K562 (cell line): Measurements from ENCODE around the gene SH3BGRL2. TPM values are rescaled to one million over a fixed set of nuclear protein-coding genes. Genes with fewer than 3 reads are reported as not detected.
A peak's percentile ranks its signal among the peaks of the same experiment; 100 is the strongest.

Experiments
- ATAC-seq: fragments of 200-7000 bp; cut with Tn5 transposase; 3 replicates; pipeline ENCODE4 v1.9.1; 2020; ENCODE audit warnings: moderate library complexity
- BruUV-seq: library from RNA; stranded (reverse); fragments of 400-500 nt; replicated peaks from 2 replicates; lab custom pipeline; 2021; lab: Mats Ljungman, UMichigan
- CTCF ChIA-PET: fragments of 300-600 bp; formaldehyde crosslinking; extraction: SDS; loops from one replicate; lab custom pipeline; 2021; ENCODE audit warnings: low intra/inter-chr PET ratio; lab: Yijun Ruan, JAX
- POLR2A ChIA-PET: fragments of 300-600, 350-650 bp; sonication (Branson Sonifier 250); formaldehyde crosslinking; extraction: SDS; loops from one replicate; lab custom pipeline; 2021; ENCODE audit warnings: antibody characterized with exemption, inconsistent platforms; lab: Yijun Ruan, JAX
- DNase-seq, 4 experiments: peaks; one replicate each; pipeline versions ENCODE4 v3.0.0 to v3.0.0-alpha.2; 2011 to 2018; ENCODE audit warnings: low spot score in 3 of 4, mixed read lengths in 3 of 4; ENCODE audit errors: extremely low read depth in 1 of 4
- FAIRE-seq: peaks from 2 replicates; lab custom pipeline; 2011; peaks lifted over from hg19 to GRCh38; lab: Jason Lieb, UNC
- H2AFZ ChIP-seq: 2 replicates; pipeline ENCODE4 v1.6.0; 2011; ENCODE audit warnings: low read depth, low read length, control low read depth, inconsistent platforms
- H3K27ac ChIP-seq: fragments of 200-600 bp; 3 replicates; pipeline ENCODE4 v1.8.0; 2011; ENCODE audit warnings: low read depth, mild to moderate bottlenecking, control low read depth, inconsistent platforms, low read length, moderate library complexity, mixed read lengths; ENCODE audit errors: extremely low read depth
- H3K27me3 ChIP-seq, 2 experiments: fragments of 300-600 bp in 1 of 2; 2 replicates in 1 of 2; 3 replicates in 1 of 2; pipeline versions ENCODE4 v1.6.0 to v1.8.0; 2011; ENCODE audit warnings: inconsistent platforms in 2 of 2, low read length in 2 of 2, mild to moderate bottlenecking in 1 of 2, mixed read lengths in 1 of 2, moderate library complexity in 1 of 2; ENCODE audit not compliant: control insufficient read depth in 2 of 2, insufficient read depth in 2 of 2
- H3K36me3 ChIP-seq: fragments of 300-600 bp; 3 replicates; pipeline ENCODE4 v1.8.0; 2011; ENCODE audit warnings: mild to moderate bottlenecking, low read length, inconsistent platforms; ENCODE audit not compliant: control insufficient read depth, insufficient read depth
- H3K4me1 ChIP-seq, 2 experiments: fragments of 200-600 bp in 1 of 2; replicated peaks in 1 of 2; 2 replicates in 1 of 2; 3 replicates in 1 of 2; pipeline versions ENCODE4 v1.5.1 to v1.8.0; 2011; ENCODE audit warnings: inconsistent platforms in 2 of 2, low read length in 2 of 2, mild to moderate bottlenecking in 1 of 2, mixed read lengths in 1 of 2, moderate library complexity in 1 of 2; ENCODE audit not compliant: control insufficient read depth in 2 of 2, insufficient read depth in 2 of 2
- H3K4me2 ChIP-seq: 2 replicates; pipeline ENCODE4 v1.6.1; 2011; ENCODE audit warnings: low read length, control low read depth, inconsistent platforms, mixed read lengths; ENCODE audit not compliant: insufficient read depth
- H3K4me3 ChIP-seq: fragments of 200-600 bp; sonication (generic), shearing (Covaris generic); 2 replicates; pipeline ENCODE4 v1.5.1; 2016; ENCODE audit warnings: control low read depth, inconsistent platforms
- H3K79me2 ChIP-seq: fragments of 200-600 bp; 3 replicates; pipeline ENCODE4 v1.8.0; 2011; ENCODE audit warnings: low read length, inconsistent platforms; ENCODE audit not compliant: control insufficient read depth, insufficient read depth
- H3K9ac ChIP-seq, 2 experiments: 2 replicates each; pipeline versions ENCODE4 v1.6.0 to v1.6.1; 2011; ENCODE audit warnings: low read depth in 2 of 2, low read length in 2 of 2, control low read depth in 1 of 2, inconsistent platforms in 1 of 2, mild to moderate bottlenecking in 1 of 2, mixed read lengths in 1 of 2; ENCODE audit not compliant: insufficient read depth in 1 of 2
- H3K9me1 ChIP-seq: one replicate; pipeline ENCODE4 v1.6.0; 2011; ENCODE audit warnings: inconsistent platforms, mild to moderate bottlenecking, low read length, moderate library complexity; ENCODE audit not compliant: control insufficient read depth, insufficient read depth
- H3K9me3 ChIP-seq: replicated peaks from 2 replicates; pipeline ENCODE4 v1.5.1; 2011; ENCODE audit warnings: low read depth, low read length, inconsistent platforms; ENCODE audit not compliant: control insufficient read depth, insufficient read depth
- H4K20me1 ChIP-seq: replicated peaks from 2 replicates; pipeline ENCODE4 v1.6.1; 2011; ENCODE audit warnings: low read length, inconsistent platforms, mixed read lengths; ENCODE audit not compliant: control insufficient read depth, insufficient read depth
- C11orf30 ChIP-seq: fragments of 450-650 bp; IDR thresholded peaks from 2 replicates; pipeline ENCODE4 v1.6.1; 2016; ENCODE audit warnings: low read depth, mild to moderate bottlenecking
- CREB1 ChIP-seq, 2 experiments: sonication (generic) in 1 of 2; formaldehyde crosslinking in 1 of 2; IDR thresholded peaks; 2 replicates each; pipeline versions ENCODE4 v1.6.1 to v1.8.0; 2012 to 2022; ENCODE audit warnings: inconsistent platforms in 1 of 2, mild to moderate bottlenecking in 1 of 2, missing genetic modification reagents in 1 of 2, moderate library complexity in 1 of 2
- CREB5 ChIP-seq: fragments of 250-450 bp; sonication (Bioruptor Pico); IDR thresholded peaks from 2 replicates; pipeline ENCODE4 v1.5.0; 2020; ENCODE audit warnings: mild to moderate bottlenecking
- EGR1 ChIP-seq: fragments of 450-650 bp; conservative IDR thresholded peaks from 2 replicates; pipeline ENCODE4 v1.6.1; 2017; ENCODE audit warnings: mild to moderate bottlenecking
- HMGXB4 ChIP-seq: sonication (generic); formaldehyde crosslinking; IDR thresholded peaks from 2 replicates; pipeline ENCODE4 v1.8.1; 2023; ENCODE audit warnings: mild to moderate bottlenecking, missing genetic modification reagents
- MAX ChIP-seq: sonication (generic); formaldehyde crosslinking; IDR thresholded peaks from 2 replicates; pipeline ENCODE4 v1.9.0; 2022; ENCODE audit warnings: mild to moderate bottlenecking, missing genetic modification reagents
- PPARD ChIP-seq: fragments of 250-450 bp; sonication (Bioruptor Pico); IDR thresholded peaks from 2 replicates; pipeline ENCODE4 v1.8.0; 2022; ENCODE audit warnings: inconsistent platforms, mild to moderate bottlenecking, moderate library complexity
- ZBTB12 ChIP-seq: fragments of 250-450 bp; sonication (Bioruptor Pico); IDR thresholded peaks from 2 replicates; pipeline ENCODE4 v1.4.0; 2020
- ZNF121 ChIP-seq: sonication (generic); formaldehyde crosslinking; conservative IDR thresholded peaks from 2 replicates; pipeline ENCODE4 v1.8.0; 2022; ENCODE audit warnings: missing genetic modification reagents
- ZNF592 ChIP-seq: fragments of 450-650 bp; IDR thresholded peaks from 2 replicates; pipeline ENCODE4 v1.6.1; 2017; ENCODE audit warnings: antibody characterized with exemption, mild to moderate bottlenecking
- ZNF766 ChIP-seq: fragments of 200-800 bp; sonication (Bioruptor generic); conservative IDR thresholded peaks from 2 replicates; pipeline ENCODE4 v1.6.1; 2016; ENCODE audit warnings: missing genetic modification characterization, missing compliant biosample characterization
- WGBS: fragments of 100-300 bp; shearing (Covaris generic); methylation state at CpG from one replicate; pipeline ENCODE4 v1.1.6; 2016; ENCODE audit warnings: low coverage, mixed read lengths; ENCODE audit not compliant: insufficient coverage; ENCODE audit errors: missing lambda C conversion rate; 5-methylcytosine and 5-hydroxymethylcytosine counted together
- in situ Hi-C: fragments of 300-500 bp; cut with MboI; formaldehyde crosslinking; loops from 4 replicates; pipeline ENCODE4 v1.15.0; 2018; ENCODE audit warnings: inconsistent platforms, mixed read lengths
- intact Hi-C: fragments of 100-400 bp; cut with micrococcal nuclease; formaldehyde crosslinking; loops from 2 replicates; pipeline ENCODE4 v1.14.2; 2022
- polyA plus RNA-seq, 8 experiments: library from polyadenylated mRNA; depleted of rRNA in 4 of 8; stranded (reverse) in 5 of 8; unstranded in 3 of 8; fragments of >200 nt; fragmentation: Nextera tagmentation in 2 of 8; fragmentation: Illumina TruSeq in 1 of 8; extraction: Ambion mirVana in 2 of 8; extraction: Trizol in 1 of 8; gene quantifications; 2 replicates each; pipeline versions ENCODE4 v1.2.1 to v1.2.3, GENCODE V29; 2011 to 2014; ENCODE audit warnings: inconsistent platforms in 1 of 8, missing spikeins in 1 of 8
- total RNA-seq, 7 experiments: library from RNA; depleted of rRNA in 6 of 7; stranded (reverse); fragments of >200 nt in 6 of 7; fragmentation: Illumina TruSeq in 2 of 7; extraction: Trizol in 2 of 7; gene quantifications; 2 replicates each; pipeline versions ENCODE4 v1.2.1 to v1.2.3, GENCODE V29; 2011 to 2021; ENCODE audit warnings: low replicate concordance in 1 of 7

Gene SH3BGRL2
- total and polyA plus RNA-seq, 9 of the 15 experiments (the other 6 are each of a cell fraction or from before 2014, with no cell fraction given) = 4.4 to 12.1 (median 7.3) TPM

- POLR2A ChIA-PET = interaction anchor here (1.0 kb wide), 1 partner anchor 16 kb away, joined by 5 read pairs; the partner anchor contains the start of gene SH3BGRL2
- peak overlapping the region; percentile 63 for H3K4me2 ChIP-seq
- DNase-seq = peak in 2 of 4 experiments; percentile 49 to 74
- TF ChIP-seq CREB1 (IDR thresholded peaks at IDR 0.05) (no peak), CREB1 (CRISPR knock-in tag; IDR thresholded peaks at IDR 0.05) (no peak), EGR1 (no peak), PPARD (CRISPR knock-in tag) (no peak), CREB5 (CRISPR knock-in tag) (no peak), ZNF121 (CRISPR knock-in tag) (no peak), ZNF592 (0 out of 2 replicates have a peak, but pooled peaks have one; percentile 38), MAX (no peak), HMGXB4 (CRISPR knock-in tag) (no peak), ZNF766 (CRISPR knock-in tag) (no peak), ZBTB12 (CRISPR knock-in tag) (no peak), C11orf30 (no peak)
Observed at GRCh38 chr6:79614326-79615305, 16.5 kb upstream of the SH3BGRL2 start.

More at GRCh38 chr6:79614326-79615305, 16.5 kb upstream of the SH3BGRL2 start:
- no TSS peak for BruUV-seq
- Histone ChIP-seq H3K9ac (peak overlapping the region; percentile 23 to 43; a peak in 2 of 4 replicates), H3K4me3 (no peak overlapping the region), H3K27me3 (no peaks in the 10 kb centered on the region), H4K20me1 (no peaks in the 10 kb centered on the region), H2AFZ (peak overlapping the region; percentile 83), H3K27ac (peak overlapping the region; percentile 62), H3K4me1 (peaks cover 0 to 25% of the 10 kb centered on the region in 2 experiments; a peak in 3 of 5 replicates), H3K9me1 (no peaks in the 10 kb centered on the region), H3K9me3 (no peaks in the 10 kb centered on the region), H3K79me2 (no peaks in the 10 kb centered on the region), H3K36me3 (no peaks in the 10 kb centered on the region)
- 31% methylated on average over 7 of the region's 7 CpGs for WGBS
- in situ Hi-C loops (no loop called here), intact Hi-C loops (no loop called here)
- FAIRE-seq (peak; percentile 63), ATAC-seq (peak; percentile 90)
- CTCF ChIA-PET = no interaction called here
